Measurements from ENCODE around the gene ZNF277.

ZNF277 gene

GRCh38 chr7:112206991-112207592 lies 597 bp downstream of the ZNF277 start:
- peak overlapping the region; percentile 96 for H3K4me3 ChIP-seq (ENCODE audit: low read length)
- no peak for TF ChIP-seq CTCF (conservative IDR thresholded peaks at IDR 0.05; ENCODE audit: low read depth, low read length)
- DNase-seq (ENCODE audit: low read depth) = no peak

GRCh38 chr7:112207765-112208164 lies 1.3 kb downstream of the ZNF277 start:
- DNase-seq (ENCODE audit: low read depth) = no peak
- no peak for TF ChIP-seq CTCF (conservative IDR thresholded peaks at IDR 0.05; ENCODE audit: low read depth, low read length)
- no peak overlapping the region for H3K4me3 ChIP-seq (ENCODE audit: low read length)

GRCh38 chr7:112211348-112211907 lies 4.9 kb downstream of the ZNF277 start:
- TF ChIP-seq CTCF (conservative IDR thresholded peaks at IDR 0.05; ENCODE audit: low read depth, low read length) = no peak
- H3K4me3 ChIP-seq (ENCODE audit: low read length) = no peak overlapping the region
- no peak for DNase-seq (ENCODE audit: low read depth)

- H3K4me3 ChIP-seq (ENCODE audit: low read length) = no peak overlapping the region
- no peak for DNase-seq (ENCODE audit: low read depth)
- TF ChIP-seq CTCF (conservative IDR thresholded peaks at IDR 0.05; ENCODE audit: low read depth, low read length) = no peak
Observed at GRCh38 chr7:112212571-112212970, 6.1 kb downstream of the ZNF277 start.

- no peak overlapping the region for H3K4me3 ChIP-seq (ENCODE audit: low read length)
- DNase-seq (ENCODE audit: low read depth) = no peak
- TF ChIP-seq CTCF (conservative IDR thresholded peaks at IDR 0.05; ENCODE audit: low read depth, low read length) = no peak
Observed at GRCh38 chr7:112213735-112214134, 7.2 kb downstream of the ZNF277 start.

- DNase-seq (ENCODE audit: low read depth) = no peak
- TF ChIP-seq CTCF (conservative IDR thresholded peaks at IDR 0.05; ENCODE audit: low read depth, low read length) = no peak
- H3K4me3 ChIP-seq (ENCODE audit: low read length) = no peak overlapping the region
Observed at GRCh38 chr7:112214268-112214667, 7.8 kb downstream of the ZNF277 start.

- TF ChIP-seq CTCF (conservative IDR thresholded peaks at IDR 0.05; ENCODE audit: low read depth, low read length) = peak; percentile 11
- DNase-seq (ENCODE audit: low read depth) = no peak
- no peak overlapping the region for H3K4me3 ChIP-seq (ENCODE audit: low read length)
Observed at GRCh38 chr7:112214883-112215282, 8.4 kb downstream of the ZNF277 start.
